ENCODE measurements around the gene HOXC9. TPM values are rescaled to one million over a fixed set of nuclear protein-coding genes. Genes with fewer than 3 reads are reported as not detected.
A peak's percentile ranks its signal among the peaks of the same experiment; 100 is the strongest.

The HOXC9 gene
- total RNA-seq, 1 donor: 0.86 TPM

DNA sequence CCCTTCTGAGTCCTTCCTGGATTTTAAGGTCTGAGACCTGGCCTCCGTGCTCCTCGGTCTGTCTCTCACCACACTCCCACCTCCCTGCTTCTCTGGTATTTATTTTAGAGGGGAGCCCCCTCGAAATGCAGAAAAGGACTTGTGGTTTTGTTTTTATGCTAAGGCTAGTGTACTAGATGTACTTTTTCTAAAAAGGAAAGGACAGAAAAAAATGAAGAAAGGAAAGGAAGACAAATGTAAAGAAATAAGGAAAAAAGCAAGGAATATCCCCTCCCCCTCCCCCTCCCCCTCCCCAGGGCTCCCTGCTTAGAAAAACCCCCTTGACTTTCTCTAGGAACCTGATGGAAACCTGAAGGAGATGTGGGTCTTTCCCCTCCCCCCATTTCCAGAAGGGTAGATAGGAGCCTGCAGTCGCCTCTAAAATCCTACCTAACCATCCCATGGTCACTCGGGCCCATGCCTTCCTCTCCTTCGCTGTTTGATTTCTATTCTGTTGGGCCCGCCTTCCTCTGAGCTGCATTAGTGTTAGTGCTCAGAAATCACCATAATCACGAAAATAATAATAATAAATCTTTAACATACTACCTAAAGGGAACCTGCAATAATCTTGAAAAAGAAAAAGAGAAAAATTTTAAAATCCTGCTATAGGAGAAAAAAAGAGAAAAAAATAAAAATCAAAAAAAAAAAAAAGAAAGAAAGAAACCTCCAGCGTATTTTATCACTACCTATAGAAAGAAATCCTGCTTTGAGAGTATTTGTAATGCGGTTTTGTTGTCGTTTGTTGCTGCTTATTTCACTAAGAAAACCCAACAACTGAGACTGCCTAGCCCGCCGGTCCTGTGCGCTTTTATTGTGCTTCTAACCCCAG lies 11.9 kb downstream of the HOXC9 start:
- peak overlapping the region; percentile 63 for H3K4me3 ChIP-seq (ENCODE audit: low read depth, low read length)
- no peak for DNase-seq (ENCODE audit: low read depth)
- TF ChIP-seq, protein P1, sequence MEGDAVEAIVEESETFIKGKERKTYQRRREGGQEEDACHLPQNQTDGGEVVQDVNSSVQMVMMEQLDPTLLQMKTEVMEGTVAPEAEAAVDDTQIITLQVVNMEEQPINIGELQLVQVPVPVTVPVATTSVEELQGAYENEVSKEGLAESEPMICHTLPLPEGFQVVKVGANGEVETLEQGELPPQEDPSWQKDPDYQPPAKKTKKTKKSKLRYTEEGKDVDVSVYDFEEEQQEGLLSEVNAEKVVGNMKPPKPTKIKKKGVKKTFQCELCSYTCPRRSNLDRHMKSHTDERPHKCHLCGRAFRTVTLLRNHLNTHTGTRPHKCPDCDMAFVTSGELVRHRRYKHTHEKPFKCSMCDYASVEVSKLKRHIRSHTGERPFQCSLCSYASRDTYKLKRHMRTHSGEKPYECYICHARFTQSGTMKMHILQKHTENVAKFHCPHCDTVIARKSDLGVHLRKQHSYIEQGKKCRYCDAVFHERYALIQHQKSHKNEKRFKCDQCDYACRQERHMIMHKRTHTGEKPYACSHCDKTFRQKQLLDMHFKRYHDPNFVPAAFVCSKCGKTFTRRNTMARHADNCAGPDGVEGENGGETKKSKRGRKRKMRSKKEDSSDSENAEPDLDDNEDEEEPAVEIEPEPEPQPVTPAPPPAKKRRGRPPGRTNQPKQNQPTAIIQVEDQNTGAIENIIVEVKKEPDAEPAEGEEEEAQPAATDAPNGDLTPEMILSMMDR (IDR thresholded peaks at IDR 0.05; ENCODE audit: insufficient read depth, low read depth, low read length): no peak

DNA sequence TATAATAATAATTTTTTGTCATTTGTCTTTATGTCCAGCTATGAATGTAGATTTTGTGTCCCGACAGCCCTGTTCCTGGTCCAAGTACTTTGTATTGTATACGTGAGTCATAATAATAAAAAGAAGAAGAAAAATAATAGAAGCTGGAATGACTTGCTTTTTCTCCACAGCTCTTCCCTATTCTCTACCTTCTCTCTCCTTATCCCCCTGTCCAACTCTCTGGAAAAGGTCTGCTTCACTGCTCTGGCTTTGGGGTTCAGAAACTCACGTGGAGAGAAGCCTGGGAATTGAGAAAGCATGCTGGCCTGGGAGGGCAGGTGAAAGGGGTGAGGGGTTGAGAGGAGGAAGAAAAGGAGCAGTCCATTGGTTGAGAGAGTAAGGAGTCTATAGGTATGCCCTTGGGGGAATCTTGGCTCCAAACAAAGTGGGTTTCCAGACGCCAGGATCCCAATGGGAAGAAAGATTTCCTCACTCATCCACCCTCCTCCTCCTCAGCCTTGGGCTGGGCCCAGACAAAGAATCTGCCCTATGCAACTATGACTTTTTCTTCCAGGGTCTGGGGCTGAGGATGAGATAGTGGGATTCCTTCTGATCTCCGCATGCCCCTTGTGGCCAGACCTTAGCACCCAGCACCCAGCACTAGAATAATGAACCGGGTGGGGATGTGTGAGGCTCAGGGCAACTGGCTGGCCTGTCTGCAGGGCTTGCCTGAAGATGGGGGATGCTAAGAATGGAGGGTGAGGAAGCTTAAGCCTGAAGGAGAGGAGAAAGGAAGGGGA lies 12.9 kb downstream of the HOXC9 start:
- DNase-seq (ENCODE audit: low read depth): no peak
- H3K4me3 ChIP-seq (ENCODE audit: low read depth, low read length): no peak overlapping the region

DNA sequence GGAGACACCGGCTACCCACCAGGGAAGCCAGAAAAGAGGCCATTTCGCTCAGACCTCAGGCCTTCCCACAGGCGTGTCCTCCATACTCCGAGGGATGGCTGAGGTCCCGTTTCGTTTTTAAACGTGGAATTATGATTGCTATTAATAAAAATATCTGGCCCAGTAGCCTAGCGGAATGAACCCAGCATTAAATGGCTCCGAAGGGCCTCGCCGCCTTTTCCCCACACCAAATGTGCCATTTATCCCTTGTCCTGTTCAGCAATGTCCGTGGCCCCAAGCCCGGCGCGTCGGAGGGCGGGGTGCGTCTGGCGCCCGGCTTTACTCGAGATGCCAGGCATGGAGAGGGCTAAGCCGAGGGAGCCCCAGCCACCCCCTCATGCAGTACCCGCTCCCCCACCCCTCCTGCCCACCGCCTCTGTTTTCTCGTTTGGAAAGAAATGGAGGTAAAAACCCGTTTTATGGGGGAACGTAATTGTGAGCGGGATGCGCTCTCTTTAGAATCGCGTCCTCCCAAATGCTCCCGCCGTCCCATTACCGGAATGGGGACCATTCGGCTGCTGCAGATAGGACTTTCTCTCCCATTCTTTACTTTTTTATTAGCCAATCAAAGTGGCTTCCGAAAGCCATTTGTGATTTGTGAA lies 14.5 kb downstream of the HOXC9 start:
- DNase-seq (ENCODE audit: low read depth): no peak
- H3K4me3 ChIP-seq (ENCODE audit: low read depth, low read length): peak overlapping the region; percentile 37
- TF ChIP-seq, protein P1 (IDR thresholded peaks at IDR 0.05; ENCODE audit: insufficient read depth, low read depth, low read length): no peak

More for the DNA sequence above, 12.9 kb downstream of the HOXC9 start:
- TF ChIP-seq, protein P1 (IDR thresholded peaks at IDR 0.05; ENCODE audit: insufficient read depth, low read depth, low read length): peak; percentile 34

DNA sequence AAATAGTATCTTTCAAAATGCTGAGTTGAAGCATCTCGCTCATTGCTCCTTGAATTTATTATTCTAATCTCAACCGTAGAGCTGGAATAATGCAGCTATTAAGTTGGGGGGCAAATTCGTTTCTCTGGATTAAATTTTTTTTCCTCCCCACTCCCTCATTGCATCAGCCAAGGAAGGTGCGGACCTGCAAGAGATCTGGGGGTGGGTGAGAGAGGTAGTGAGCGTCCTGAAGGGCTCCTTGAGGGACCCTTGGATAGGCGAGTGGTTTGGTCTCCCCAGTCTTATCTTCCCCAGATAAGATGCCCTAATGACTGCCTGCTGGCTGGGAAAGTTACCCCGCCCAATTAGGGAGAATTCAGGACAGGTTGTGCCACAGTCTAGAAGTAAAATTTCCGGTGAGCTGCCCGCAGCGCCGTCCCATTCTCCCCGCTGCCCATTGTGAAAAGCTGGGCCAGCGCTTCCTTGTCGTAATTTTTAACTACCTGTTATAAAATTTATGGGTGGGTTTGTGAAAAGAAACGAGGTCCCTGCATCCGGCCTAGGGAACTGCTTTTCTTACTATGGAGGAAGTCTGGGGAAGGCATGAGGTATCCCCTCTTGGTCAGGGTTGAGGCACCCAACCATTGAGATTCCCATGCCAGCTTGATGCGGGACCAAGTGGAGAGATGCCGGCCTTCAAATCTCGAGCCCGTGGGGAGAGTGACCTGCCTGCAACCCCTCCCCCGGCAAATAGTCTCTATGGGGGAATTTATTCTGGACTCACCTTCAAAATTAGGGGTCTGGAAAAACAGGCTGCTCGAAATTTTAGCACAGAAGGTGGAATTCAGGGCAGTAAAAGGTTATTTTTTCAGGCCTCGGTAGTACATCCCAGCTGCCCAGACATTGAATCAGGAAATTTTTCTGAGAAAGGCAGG lies 15.3 kb downstream of the HOXC9 start:
- TF ChIP-seq, protein P1 (IDR thresholded peaks at IDR 0.05; ENCODE audit: insufficient read depth, low read depth, low read length): no peak
- no peak for DNase-seq (ENCODE audit: low read depth)
- H3K4me3 ChIP-seq (ENCODE audit: low read depth, low read length): no peak overlapping the region

DNA sequence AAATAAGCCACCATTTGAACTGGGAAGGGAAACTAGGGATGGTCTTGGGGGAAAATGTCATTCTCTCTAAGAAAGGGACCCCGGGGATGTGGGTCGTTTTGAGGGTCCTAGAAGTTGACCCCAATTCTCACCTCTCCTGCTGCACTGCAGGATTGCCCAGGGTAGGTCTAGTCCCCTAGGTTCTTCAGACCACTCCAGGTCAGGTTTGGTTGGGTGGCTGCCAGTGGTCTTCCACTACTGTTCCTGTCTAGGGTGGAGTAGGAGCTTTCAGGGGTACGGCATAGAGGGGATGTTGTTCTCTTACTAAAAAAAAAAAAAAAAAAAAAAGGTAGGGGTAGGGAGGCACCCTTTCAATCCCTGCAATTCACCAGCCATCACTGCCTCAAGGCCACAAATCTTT lies 16.1 kb downstream of the HOXC9 start:
- DNase-seq (ENCODE audit: low read depth): no peak
- TF ChIP-seq, protein P1 (IDR thresholded peaks at IDR 0.05; ENCODE audit: insufficient read depth, low read depth, low read length): no peak
- peak overlapping the region; percentile 95 for H3K4me3 ChIP-seq (ENCODE audit: low read depth, low read length)

DNA sequence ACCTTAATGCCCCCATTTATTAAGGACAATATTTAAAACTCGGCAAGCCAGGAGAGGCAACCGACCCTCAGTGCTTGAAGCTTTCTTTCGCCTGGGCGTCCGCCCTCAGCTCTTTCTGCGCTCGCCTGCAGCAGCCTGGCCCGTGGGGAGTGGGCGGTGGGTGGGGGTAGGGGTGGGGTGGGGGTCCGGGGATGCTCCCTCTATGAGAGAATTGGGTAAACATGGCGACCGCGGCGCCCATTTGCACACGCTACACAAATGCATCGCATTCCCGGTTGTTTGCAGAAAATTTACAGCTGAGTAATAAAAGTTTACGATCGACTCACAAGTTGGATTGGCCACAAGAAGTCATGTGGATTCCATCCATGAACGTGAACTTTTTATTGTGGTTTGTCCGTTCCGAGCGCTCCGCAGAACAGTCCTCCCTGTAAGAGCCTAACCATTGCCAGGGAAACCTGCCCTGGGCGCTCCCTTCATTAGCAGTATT lies 16.6 kb downstream of the HOXC9 start:
- TF ChIP-seq, protein P1 (IDR thresholded peaks at IDR 0.05; ENCODE audit: insufficient read depth, low read depth, low read length): no peak
- H3K4me3 ChIP-seq (ENCODE audit: low read depth, low read length): peak overlapping the region; percentile 95

More for the DNA sequence above, 16.6 kb downstream of the HOXC9 start:
- DNase-seq (ENCODE audit: low read depth): peak; percentile 96
